NCI-H1092 (cell line): ENCODE measurements around the gene ZNF888.

Experiments used
- DNase-seq: peaks from one replicate; lab custom pipeline; 2025; lab: John Stamatoyannopoulos, UW

Gene ZNF888

DNA sequence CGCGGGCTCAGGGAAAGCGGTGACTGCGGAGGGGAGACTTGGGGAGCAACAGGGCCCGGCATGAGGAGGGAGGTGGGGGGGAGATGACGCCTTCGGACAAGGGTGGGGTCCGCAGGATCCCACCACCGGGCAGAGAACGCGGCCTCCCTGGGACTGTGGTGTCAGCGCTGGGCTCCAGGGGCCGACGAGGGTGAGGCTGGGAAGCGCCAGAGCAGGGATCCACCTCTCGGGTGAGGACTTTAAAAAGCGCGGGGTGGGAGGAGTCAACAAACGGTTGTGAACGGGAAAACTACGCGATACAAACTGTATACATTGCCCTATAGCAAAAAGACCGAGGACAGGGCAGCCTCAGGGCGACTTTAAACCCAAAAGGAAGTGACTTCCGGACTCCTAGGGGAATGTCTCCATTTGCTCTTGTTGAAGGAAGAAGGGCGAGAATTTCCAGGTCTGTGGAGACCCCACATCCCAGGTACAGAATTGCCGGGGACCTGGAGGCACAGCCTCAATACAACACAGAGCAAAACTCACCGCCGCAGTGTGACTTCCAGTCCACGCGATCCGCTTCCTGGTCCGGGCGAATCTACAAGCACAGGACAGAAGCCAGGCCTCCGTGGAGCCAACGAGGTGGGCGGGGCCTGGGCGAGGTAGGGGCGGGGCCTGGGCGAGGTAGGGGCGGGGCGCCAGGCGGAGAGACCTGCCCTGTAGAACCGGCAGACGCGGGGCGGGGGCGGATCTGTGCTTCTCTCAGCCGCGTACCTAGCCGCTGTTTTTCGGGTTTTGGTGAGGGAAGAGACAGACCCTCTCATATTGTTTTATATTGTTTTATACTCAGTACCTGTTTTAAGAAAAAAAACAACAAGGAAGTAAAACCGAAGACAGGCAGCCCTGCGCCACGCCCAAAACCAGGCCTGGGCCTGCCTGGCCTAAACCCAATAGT is at the start of gene ZNF888:
Gene ZNF888, minus strand, starts transcription at position 588 of the 937 bp plus-strand sequence. CDS start 5,555 bp downstream, outside the sequence.
- peak; percentile 31 for DNase-seq

DNA sequence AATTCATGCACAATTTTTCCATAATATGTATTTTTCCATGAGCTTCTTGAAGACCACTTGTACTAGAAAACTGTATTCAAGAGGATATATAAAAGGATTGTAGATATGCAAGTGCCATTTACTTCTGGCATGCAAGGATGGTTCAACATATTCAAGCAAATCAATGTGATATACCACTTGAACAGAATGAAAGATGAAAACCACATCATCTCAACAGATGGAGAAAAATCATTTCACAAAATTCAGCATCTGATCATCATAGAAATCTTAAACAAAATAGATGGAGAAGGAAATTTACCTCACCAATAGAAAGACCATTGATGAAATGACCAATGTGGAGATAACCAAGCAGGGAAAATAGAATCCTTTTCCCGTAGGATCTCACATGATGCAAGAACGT is 44.5 kb upstream of the ZNF888 start:
- DNase-seq: no peak

DNA sequence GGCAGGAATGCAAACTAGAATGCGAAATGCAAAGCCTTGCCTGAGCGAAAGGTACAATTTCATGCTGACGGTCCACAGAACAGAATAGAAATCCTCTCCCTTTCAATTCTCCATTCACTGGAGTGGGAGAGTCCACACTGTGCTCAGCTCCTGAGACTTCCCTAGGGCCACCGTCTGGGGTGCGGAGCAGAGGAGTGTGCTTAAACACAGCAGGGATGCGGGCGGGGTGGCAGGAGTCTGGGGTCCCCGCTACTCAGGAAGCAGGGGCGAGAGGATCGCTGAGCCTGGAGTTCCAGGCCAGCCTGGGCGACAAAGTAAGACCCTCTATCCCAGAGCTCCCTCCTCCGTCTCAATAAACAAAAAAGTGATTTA is 40.0 kb upstream of the ZNF888 start:
- DNase-seq: no peak

DNA sequence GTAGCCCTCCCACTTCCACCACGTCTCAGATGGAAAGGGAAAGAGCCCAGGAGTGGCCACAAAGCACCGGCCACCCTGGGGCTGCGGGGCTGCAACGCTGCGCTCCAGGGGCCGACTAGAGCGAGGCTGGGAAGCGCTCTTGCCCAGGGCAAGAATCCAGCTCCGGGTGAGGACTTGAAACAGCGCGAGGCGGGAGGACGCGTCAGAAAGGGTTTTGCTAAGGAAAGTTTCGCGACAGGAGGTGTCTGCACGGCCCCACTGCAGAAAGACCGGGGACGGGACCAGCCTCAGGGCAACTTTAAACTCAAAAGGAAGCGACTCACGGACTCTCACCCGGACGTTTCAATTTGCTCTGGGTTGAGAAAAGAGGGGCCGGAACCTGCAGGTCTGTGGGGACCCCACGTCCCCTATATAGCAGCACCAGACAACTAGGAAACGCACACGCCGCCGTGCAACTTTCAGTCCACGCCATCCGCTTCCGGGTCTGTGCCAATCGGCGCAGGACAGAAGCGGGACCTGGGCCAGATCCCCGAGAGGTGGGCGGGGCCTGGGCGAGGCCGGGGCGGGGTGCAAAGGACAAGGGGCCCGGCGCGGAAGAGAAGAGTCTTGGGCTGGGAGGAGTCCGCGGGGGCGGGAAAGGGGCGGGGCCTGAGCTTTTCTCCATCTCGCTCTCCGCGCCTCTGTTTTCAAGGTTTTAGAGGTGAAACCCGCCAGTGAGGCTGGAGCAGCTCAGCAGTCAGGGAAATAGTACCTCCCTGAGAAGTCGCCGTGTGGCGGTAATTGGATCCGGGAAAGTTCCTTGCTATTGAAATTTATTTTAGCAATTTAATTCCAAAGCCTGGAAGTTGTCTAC is 39.4 kb upstream of the ZNF888 start, which contains the start of gene ZNF816:
Gene ZNF816, minus strand, starts transcription at position 488 of the 853 bp plus-strand sequence. CDS start 6,792 bp downstream, outside the sequence.
- peak; percentile 69 for DNase-seq

DNA sequence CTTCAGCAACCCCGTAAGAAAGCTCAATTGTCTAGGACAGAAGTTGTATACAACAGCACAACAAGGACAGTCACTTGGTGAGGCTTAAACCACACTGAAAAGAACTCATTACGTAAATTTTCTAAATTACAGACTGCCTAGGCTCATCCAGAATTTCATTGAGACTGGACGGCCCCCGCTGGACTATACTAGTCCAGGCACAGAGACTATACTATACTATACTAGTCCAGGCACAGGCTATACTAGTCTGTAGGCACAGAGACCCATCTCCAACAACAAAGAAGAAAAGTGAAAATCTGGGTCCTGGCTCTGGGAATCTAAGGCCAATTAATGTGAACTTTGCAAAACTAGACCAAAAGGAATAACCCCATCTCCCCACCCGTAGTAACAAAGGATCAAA is 38.8 kb upstream of the ZNF888 start:
- DNase-seq: no peak

- DNase-seq: no peak
Measured at GRCh38 chr19:52959613-52960295, 36.5 kb upstream of the ZNF888 start.

GRCh38 chr19:52957591-52957990 is 34.4 kb upstream of the ZNF888 start:
- no peak for DNase-seq

- DNase-seq: no peak
Measured at GRCh38 chr19:52956917-52957316, 33.7 kb upstream of the ZNF888 start.

DNA sequence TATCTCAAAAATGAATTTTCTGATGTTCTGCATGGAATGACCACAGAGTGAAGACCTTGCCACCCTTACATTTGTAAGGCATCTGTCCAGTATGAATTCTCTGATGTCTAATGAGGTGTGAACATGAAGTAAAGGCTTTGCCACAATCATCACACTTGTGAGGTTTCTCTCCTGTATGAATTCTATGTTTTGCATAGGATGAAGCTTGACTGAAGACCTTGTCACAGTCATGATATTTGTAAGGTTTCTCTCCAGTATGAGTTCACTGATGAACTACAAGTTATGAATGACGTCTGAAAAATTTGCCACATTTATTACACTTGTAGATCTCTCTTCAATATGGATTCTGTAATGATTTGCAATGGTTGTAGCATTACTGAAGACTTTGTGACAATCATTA is 26.2 kb upstream of the ZNF888 start:
- no peak for DNase-seq

DNA sequence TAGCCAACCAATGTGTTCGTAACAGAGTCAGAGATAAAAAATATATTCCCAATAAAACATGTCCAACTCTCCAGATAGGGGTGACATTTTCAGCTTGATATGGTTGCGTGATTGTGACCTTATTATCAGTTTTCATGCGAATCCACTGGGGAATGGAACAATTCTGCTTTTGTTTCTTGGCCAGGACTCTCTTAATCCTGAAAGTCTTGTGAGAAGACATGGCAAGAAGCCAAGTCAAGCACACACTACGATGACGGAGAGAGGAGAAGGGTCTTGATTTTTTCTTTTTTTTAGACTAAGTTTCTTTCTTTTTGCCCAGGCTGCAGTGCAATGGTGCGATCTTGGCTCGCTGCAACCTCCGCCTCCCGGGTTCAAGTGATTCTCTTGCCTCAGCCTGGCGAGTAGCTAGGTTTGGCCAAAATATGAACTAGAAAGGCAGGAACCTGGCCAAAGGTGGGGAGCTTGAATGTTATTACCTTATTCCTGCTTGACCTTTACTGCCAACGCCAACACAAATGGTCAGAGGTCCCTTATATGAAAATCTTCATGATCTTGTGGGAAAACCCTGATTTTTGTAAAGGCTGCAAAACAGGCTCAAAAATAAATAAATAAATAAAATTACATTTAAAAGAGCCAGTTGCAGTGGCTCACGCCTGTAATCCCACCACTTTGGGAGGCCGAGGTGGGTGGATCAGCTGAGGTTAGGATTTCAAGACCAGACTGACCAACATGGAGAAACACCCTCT is 25.0 kb upstream of the ZNF888 start:
- DNase-seq: no peak

- no peak for DNase-seq
Measured at GRCh38 chr19:52946322-52947310, 23.4 kb upstream of the ZNF888 start.

DNA sequence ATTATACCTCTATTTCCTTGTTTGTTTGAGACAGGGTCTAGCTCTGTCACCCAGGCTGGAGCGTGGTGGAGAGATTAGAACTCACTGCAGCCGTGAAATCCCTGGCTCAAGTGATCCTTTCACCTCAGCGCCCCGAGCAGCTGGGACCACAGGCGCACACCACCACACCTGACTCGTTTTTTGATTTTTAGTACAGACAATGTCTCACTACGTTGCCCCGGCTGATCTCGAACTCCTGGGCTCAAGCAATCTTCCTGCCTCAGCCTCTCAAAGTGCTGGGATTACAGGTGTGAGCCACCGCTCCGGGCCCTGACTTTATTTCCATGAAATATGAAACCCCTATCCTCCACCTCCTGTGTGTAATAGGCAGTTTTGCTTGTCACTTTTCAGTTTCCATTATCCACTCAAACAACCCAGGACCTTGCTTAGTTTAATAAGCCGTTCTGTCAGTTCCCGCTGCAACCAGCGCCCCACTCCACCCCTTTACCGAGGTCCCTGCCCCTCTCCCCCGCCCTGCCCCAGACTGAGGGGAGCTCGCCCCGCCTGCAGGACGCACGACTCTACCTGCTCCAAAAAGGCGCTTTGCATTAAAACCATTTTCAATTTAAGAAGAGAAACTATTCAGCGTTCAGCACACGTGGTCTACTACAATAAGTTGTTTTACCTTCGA is 22.6 kb upstream of the ZNF888 start:
- no peak for DNase-seq

GRCh38 chr19:52944703-52945493 is 21.7 kb upstream of the ZNF888 start:
- DNase-seq: peak; percentile 20

- no peak for DNase-seq
Measured at GRCh38 chr19:52943884-52944643, 20.8 kb upstream of the ZNF888 start.

DNA sequence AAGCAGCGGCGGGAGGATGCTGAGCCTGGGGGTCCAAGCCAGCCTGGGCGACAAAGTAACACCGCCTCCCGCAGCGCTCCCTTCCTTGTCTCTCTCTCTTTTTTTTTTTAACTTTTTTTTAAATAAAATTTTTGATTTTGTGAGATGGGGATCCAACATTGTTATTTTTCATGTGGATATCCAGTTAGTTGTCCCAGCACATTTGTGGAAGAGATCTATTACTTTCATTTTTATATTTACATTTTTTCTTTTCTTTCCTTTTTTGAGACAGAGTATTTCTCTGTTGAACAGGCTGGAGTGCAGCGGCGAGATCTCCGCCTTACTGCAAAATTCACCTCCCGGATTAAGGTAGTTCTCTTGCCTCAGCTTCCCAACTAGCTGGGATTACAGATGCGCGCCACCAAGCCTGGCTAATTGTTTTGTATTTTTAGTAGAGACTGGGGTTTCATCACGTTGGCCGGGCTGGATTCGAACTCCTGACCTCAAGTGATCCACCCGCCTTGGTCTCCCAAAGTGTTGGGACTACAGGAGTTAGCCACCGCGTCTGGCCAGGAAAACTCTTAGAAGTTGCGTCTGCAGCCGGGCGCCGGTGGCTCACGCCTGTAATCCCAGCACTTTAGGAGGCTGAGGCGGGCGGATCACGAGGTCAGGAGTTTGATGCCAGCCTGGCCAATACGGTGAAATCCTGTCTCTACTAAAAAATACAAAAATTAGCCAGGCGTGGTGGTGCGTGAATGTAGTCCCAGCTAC is 20.1 kb upstream of the ZNF888 start:
- DNase-seq: no peak

GRCh38 chr19:52942386-52943133 is 19.3 kb upstream of the ZNF888 start:
- DNase-seq: peak; percentile 18
